K562 treated with DMSO at 1 percent for 4 hours (cell line): ENCODE results near the gene SKA3. TPM values are rescaled to one million over a fixed set of nuclear protein-coding genes. Genes with fewer than 3 reads are reported as not detected.

Experiments used
- total RNA-seq: library from RNA; unstranded; fragments of 300-600 nt; gene quantifications from 2 replicates; pipeline ENCODE4 v1.2.3, GENCODE V29; 2022; ENCODE audit not compliant: insufficient read depth

The SKA3 gene
- 11.3 and 15.0 TPM in 2 replicates for total RNA-seq

GRCh38 chr13:21176215-21176981 lies at the start of gene SKA3, which contains the start of gene MRPL57:
TSS of gene SKA3 (minus strand) at chr13:21176552. CDS start at chr13:21176477, 75 bp downstream.
TSS of gene MRPL57 (plus strand) at chr13:21176658. CDS start at chr13:21176917, 259 bp downstream.

Other genes with a start within 250 kb of the SKA3 start
- 1.6 TPM in 2 replicates for gene LATS2, start 115.0 kb downstream of the SKA3 start, total RNA-seq
- 31.7 and 33.2 TPM in 2 replicates for gene SAP18, start 36.4 kb downstream of the SKA3 start, total RNA-seq
- 6.2 and 7.4 TPM in 2 replicates for gene MRPL57, start 106 bp upstream of the SKA3 start, total RNA-seq